Gastrocnemius medialis (tissue), 4 donors: ENCODE data around the gene GPI. TPM values are rescaled to one million over a fixed set of nuclear protein-coding genes. Genes with fewer than 3 reads are reported as not detected.

Source experiments
- ATAC-seq, 2 donors: fragments of 150-250 bp; one replicate each; pipeline ENCODE4 v1.9.1; 2016
- DNase-seq, 2 donors: peaks; one replicate each; pipeline ENCODE4 v3.0.0-alpha.2; 2019
- H3K27ac ChIP-seq, 4 donors: fragments of 200-600 bp; sonication (generic); 1 replicate in 1 of 4; 2 replicates in 3 of 4; pipeline ENCODE4 v1.5.1; 2016 to 2018; ENCODE audit warnings: mild to moderate bottlenecking in 2 of 4, moderate library complexity in 1 of 4
- H3K27me3 ChIP-seq, 3 donors: fragments of 200-600 bp; sonication (generic) in 2 of 3; 1 replicate in 1 of 3; 2 replicates in 2 of 3; pipeline versions ENCODE4 v1.5.1 to v1.6.0; 2016 to 2019; ENCODE audit warnings: mild to moderate bottlenecking in 1 of 3, moderate library complexity in 1 of 3
- H3K36me3 ChIP-seq, 2 donors: fragments of 200-600 bp; sonication (generic) in 1 of 2; one replicate each; pipeline ENCODE4 v1.5.1; 2017 to 2018
- H3K4me1 ChIP-seq, 2 donors: fragments of 200-600 bp; sonication (generic) in 1 of 2; one replicate each; pipeline ENCODE4 v1.5.1; 2016 to 2017; ENCODE audit warnings: mild to moderate bottlenecking in 2 of 2
- H3K4me3 ChIP-seq, 4 donors: fragments of 200-600 bp; sonication (generic) in 3 of 4; 1 replicate in 1 of 4; 2 replicates in 3 of 4; pipeline ENCODE4 v1.5.1; 2016 to 2019; ENCODE audit warnings: mild to moderate bottlenecking in 2 of 4
- H3K9me3 ChIP-seq, 3 donors: fragments of 200-600 bp; sonication (generic) in 2 of 3; 1 replicate in 1 of 3; 2 replicates in 2 of 3; pipeline ENCODE4 v1.5.1; 2016 to 2019
- POLR2A ChIP-seq, 2 donors: fragments of 450-650 bp; IDR thresholded peaks; one replicate each; pipeline ENCODE4 v1.6.1; 2017; ENCODE audit warnings: antibody characterized with exemption in 2 of 2, mild to moderate bottlenecking in 2 of 2, moderate library complexity in 2 of 2
- in situ Hi-C, 4 donors: fragments of 200-750 bp; cut with MboI; loops; one replicate each; pipeline versions ENCODE4 v1.15.0 to v1.8.0; 2017; ENCODE audit warnings: low sequenced_read_pairs in 4 of 4
- intact Hi-C: fragments of 100-400 bp; cut with DNase I; formaldehyde crosslinking; loops from one replicate; pipeline ENCODE4 v1.15.1; 2023; ENCODE audit warnings: low total_unique reads
- total RNA-seq, 4 donors: library from RNA; depleted of rRNA; stranded (reverse); fragments of >200 nt; gene quantifications; one replicate each; pipeline versions ENCODE4 v1.1.0 to v1.2.3, GENCODE V29; 2016
- TF ChIP-seq, protein P1 (sequence below), 5 experiments: fragments of 450-650 bp in 3 of 5; fragments of 200-600 bp in 2 of 5; sonication (generic) in 2 of 5; IDR thresholded peaks in 4 of 5; conservative IDR thresholded peaks in 1 of 5; 1 replicate in 4 of 5; 2 replicates in 1 of 5; pipeline ENCODE4 v1.5.1; 2016 to 2019; ENCODE audit warnings: antibody characterized with exemption in 5 of 5, mild to moderate bottlenecking in 3 of 5, moderate library complexity in 3 of 5

Gene GPI
- total RNA-seq, 4 donors from 2014 or later: 83.2 to 231 (median 173) TPM

DNA sequence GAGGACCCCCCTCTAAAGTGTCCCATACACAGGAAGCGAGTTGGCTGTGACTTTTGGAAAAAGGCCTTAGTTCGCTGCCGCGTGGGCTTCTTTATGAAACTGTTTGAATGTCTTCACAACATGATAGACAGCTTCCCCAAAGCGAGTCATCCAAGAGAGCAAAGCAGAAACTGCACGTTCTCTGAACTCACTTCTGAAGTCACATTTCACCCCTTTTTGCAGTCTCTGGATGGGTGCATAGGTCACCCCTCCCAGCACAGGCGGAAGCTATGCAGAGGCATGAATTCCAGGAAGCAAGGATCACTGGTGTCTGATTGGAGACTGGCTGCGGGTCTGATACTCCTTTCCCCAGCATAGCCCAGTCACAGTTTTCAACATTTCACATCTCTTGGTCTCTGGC, 10.6 kb downstream of the GPI start:
- H3K4me1 ChIP-seq: peaks cover 12 to 13% of the 10 kb centered on the region in 2 donors
- DNase-seq (no peak), ATAC-seq (no peak)
- intact Hi-C loops (no loop called here), in situ Hi-C loops (no loop called here)
- H3K36me3 ChIP-seq: peaks cover 0 to 58% of the 10 kb centered on the region in 2 donors
- no peak overlapping the region for H3K4me3 ChIP-seq
- peak overlapping the region in 1 of 4 donors; percentile 99 for H3K27ac ChIP-seq
- TF ChIP-seq POLR2A (IDR thresholded peaks at IDR 0.05): no peak
- TF ChIP-seq, protein P1, sequence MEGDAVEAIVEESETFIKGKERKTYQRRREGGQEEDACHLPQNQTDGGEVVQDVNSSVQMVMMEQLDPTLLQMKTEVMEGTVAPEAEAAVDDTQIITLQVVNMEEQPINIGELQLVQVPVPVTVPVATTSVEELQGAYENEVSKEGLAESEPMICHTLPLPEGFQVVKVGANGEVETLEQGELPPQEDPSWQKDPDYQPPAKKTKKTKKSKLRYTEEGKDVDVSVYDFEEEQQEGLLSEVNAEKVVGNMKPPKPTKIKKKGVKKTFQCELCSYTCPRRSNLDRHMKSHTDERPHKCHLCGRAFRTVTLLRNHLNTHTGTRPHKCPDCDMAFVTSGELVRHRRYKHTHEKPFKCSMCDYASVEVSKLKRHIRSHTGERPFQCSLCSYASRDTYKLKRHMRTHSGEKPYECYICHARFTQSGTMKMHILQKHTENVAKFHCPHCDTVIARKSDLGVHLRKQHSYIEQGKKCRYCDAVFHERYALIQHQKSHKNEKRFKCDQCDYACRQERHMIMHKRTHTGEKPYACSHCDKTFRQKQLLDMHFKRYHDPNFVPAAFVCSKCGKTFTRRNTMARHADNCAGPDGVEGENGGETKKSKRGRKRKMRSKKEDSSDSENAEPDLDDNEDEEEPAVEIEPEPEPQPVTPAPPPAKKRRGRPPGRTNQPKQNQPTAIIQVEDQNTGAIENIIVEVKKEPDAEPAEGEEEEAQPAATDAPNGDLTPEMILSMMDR (IDR thresholded peaks at IDR 0.05 in 4 of 5, conservative IDR thresholded peaks at IDR 0.05 in 1 of 5): no peak
- no peaks in the 10 kb centered on the region for H3K27me3 ChIP-seq
- no peaks in the 10 kb centered on the region for H3K9me3 ChIP-seq

DNA sequence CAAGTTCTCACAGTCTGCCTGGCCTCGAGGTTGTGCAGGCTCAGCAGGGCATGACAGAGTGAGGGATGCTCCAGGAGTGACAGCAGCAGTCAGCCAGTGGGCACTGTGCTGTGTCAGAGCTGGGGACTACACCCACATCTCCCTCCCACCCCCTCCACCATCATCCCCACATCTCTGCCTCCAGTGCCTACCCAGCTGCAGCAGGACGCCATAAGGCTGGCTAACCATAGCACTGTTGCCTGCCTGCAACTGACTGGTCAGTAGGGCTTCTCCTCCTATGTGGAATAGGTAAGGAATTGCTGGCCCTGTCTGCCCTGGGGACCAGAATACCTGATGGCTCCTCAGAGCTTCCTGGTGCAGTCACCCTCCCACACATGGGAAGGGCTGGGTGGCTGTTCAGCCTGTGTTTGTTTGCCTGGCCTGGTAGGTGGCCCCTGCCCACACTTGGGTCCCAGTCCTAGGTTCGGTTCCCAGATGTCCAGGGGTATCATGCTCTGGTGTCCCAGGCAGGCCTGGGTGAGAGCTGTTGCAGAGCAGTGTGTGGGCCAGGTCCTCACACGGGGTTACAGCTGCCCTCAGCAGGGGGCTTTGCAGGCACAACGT, 15.7 kb downstream of the GPI start:
- peaks cover 20 to 21% of the 10 kb centered on the region in 2 donors for H3K4me1 ChIP-seq
- H3K36me3 ChIP-seq: peaks cover 0 to 79% of the 10 kb centered on the region in 2 donors
- TF ChIP-seq, protein P1 (IDR thresholded peaks at IDR 0.05 in 4 of 5, conservative IDR thresholded peaks at IDR 0.05 in 1 of 5): no peak
- TF ChIP-seq POLR2A (IDR thresholded peaks at IDR 0.05): no peak

DNA sequence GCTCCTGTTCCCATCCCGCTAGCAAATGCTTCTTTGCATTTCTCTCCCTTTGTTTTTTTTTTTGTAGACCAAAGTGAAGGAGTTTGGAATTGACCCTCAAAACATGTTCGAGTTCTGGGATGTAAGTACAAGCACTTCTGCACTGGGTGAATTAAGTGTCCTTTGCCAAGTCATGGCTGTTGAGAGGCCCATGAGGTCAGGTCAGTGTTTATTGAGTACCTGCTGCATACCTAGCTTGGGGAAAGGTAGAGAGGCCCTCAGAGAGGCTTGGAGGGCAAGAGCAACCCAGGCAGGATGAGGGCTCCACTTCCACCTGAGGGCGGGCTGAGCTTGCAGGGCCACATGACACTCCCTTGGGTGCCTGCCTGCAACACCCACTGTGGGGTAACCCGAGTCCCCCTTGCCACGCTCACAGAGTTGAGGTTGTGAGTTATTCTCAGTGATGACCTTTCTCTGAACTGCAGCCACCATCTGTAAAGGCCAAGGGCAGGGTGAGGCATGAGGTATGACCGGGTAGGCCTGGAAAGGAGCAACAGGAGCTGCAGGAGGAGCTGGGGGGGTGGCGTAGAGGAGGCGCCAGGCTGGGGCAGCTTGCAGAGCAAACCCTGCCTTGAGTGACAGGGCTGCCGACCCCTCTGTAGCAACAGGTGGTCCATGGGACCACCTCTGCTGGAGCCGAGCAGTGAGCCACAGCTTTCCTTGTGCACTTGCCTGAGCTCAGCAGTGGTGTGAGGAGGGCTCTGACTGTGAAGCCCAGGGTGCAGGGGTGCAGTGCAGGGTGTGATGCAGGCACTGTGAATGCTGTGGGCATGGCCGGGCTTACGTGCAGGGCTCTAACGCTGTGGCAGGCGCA, 16.6 kb downstream of the GPI start:
- intact Hi-C loops (no loop called here), in situ Hi-C loops (no loop called here)
- peaks cover 0 to 83% of the 10 kb centered on the region in 2 donors for H3K36me3 ChIP-seq
- no peak overlapping the region for H3K4me3 ChIP-seq
- peak overlapping the region; percentile 13 to 87 (median 47) for H3K27ac ChIP-seq
- TF ChIP-seq, protein P1 (IDR thresholded peaks at IDR 0.05 in 4 of 5, conservative IDR thresholded peaks at IDR 0.05 in 1 of 5): no peak
- no peak for TF ChIP-seq POLR2A (IDR thresholded peaks at IDR 0.05)
- no peaks in the 10 kb centered on the region for H3K27me3 ChIP-seq
- peak in 1 of 2 donors; percentile 94 for DNase-seq
- peaks cover 20 to 21% of the 10 kb centered on the region in 2 donors for H3K4me1 ChIP-seq
- ATAC-seq: peak; percentile 27 to 97
- H3K9me3 ChIP-seq: no peaks in the 10 kb centered on the region

More for the DNA sequence above, 15.7 kb downstream of the GPI start:
- peak overlapping the region in 3 of 4 donors; percentile 15 to 87 (median 61) for H3K27ac ChIP-seq
- no peak overlapping the region for H3K4me3 ChIP-seq
- in situ Hi-C loops: no loop called here
- H3K9me3 ChIP-seq: no peaks in the 10 kb centered on the region
- ATAC-seq (no peak), DNase-seq (no peak)
- intact Hi-C loops: no loop called here
- no peaks in the 10 kb centered on the region for H3K27me3 ChIP-seq

DNA sequence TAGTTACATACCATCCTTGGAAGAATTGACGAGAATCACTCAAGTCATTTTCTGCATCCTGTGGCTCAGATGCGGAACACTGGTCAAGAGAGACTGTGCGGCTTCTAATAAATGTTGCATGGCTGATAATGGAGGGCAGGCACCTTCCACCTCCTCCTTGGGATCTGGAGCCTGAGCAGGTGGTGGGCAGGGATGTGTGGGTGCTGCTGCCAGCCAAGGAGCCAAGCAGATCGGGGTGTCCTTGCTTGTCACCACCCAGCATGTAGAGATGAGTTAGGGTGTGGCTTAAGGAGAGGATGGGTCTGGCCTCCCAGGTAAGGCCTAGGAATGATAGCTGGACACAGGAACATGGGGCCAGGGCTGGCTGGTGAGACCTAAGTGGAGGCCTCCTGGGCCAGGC, 17.5 kb downstream of the GPI start:
- ATAC-seq (no peak), DNase-seq (no peak)
- intact Hi-C loops (no loop called here), in situ Hi-C loops (no loop called here)
- peak overlapping the region in 2 of 4 donors; percentile 61 to 87 for H3K27ac ChIP-seq
- peaks cover 20 to 21% of the 10 kb centered on the region in 2 donors for H3K4me1 ChIP-seq
- no peaks in the 10 kb centered on the region for H3K27me3 ChIP-seq
- peaks cover 0 to 83% of the 10 kb centered on the region in 2 donors for H3K36me3 ChIP-seq
- no peaks in the 10 kb centered on the region for H3K9me3 ChIP-seq
- TF ChIP-seq, protein P1 (IDR thresholded peaks at IDR 0.05 in 4 of 5, conservative IDR thresholded peaks at IDR 0.05 in 1 of 5): no peak
- TF ChIP-seq POLR2A (IDR thresholded peaks at IDR 0.05): no peak
- no peak overlapping the region for H3K4me3 ChIP-seq
